ENCODE data around the gene FUT7. TPM values are rescaled to one million over a fixed set of nuclear protein-coding genes. Genes with fewer than 3 reads are reported as not detected.
A peak's percentile ranks its signal among the peaks of the same experiment; 100 is the strongest.

Gene FUT7
- total RNA-seq, 1 donor from 2014 or later: 0.20 TPM

GRCh38 chr9:137069508-137070091 lies 37.7 kb upstream of the FUT7 start:
- peaks cover 10% of the 10 kb centered on the region for H3K9me3 Mint-ChIP-seq (ENCODE audit: unreplicated experiment)
- no peaks in the 10 kb centered on the region for H3K36me3 Mint-ChIP-seq (ENCODE audit: unreplicated experiment)
- DNase-seq: peak; percentile 55
- H3K27ac Mint-ChIP-seq (ENCODE audit: unreplicated experiment): no peak overlapping the region
- no peak for TF ChIP-seq CTCF (IDR thresholded peaks at IDR 0.05; ENCODE audit: partially characterized antibody, unreplicated experiment)
- H3K27me3 Mint-ChIP-seq (ENCODE audit: unreplicated experiment): peaks cover 8% of the 10 kb centered on the region
- H3K4me1 Mint-ChIP-seq (ENCODE audit: low read depth, unreplicated experiment): peaks cover 8% of the 10 kb centered on the region
- peak overlapping the region; percentile 63 for H3K4me3 Mint-ChIP-seq (ENCODE audit: unreplicated experiment)

- no peak for TF ChIP-seq CTCF (IDR thresholded peaks at IDR 0.05; ENCODE audit: partially characterized antibody, unreplicated experiment)
- H3K4me1 Mint-ChIP-seq (ENCODE audit: low read depth, unreplicated experiment): peaks cover 8% of the 10 kb centered on the region
- H3K9me3 Mint-ChIP-seq (ENCODE audit: unreplicated experiment): peaks cover 9% of the 10 kb centered on the region
- no peak overlapping the region for H3K27ac Mint-ChIP-seq (ENCODE audit: unreplicated experiment)
- peak overlapping the region; percentile 67 for H3K4me3 Mint-ChIP-seq (ENCODE audit: unreplicated experiment)
- peaks cover 7% of the 10 kb centered on the region for H3K27me3 Mint-ChIP-seq (ENCODE audit: unreplicated experiment)
- DNase-seq: no peak
- no peaks in the 10 kb centered on the region for H3K36me3 Mint-ChIP-seq (ENCODE audit: unreplicated experiment)
Observed at GRCh38 chr9:137068539-137069507, 36.9 kb upstream of the FUT7 start.

GRCh38 chr9:137067860-137068538 lies 36.1 kb upstream of the FUT7 start:
- Mint-ChIP-seq H3K27me3 (ENCODE audit: unreplicated experiment) (peaks cover 6% of the 10 kb centered on the region), H3K27ac (ENCODE audit: unreplicated experiment) (no peak overlapping the region), H3K36me3 (ENCODE audit: unreplicated experiment) (no peaks in the 10 kb centered on the region), H3K9me3 (ENCODE audit: unreplicated experiment) (peaks cover 5% of the 10 kb centered on the region), H3K4me1 (ENCODE audit: low read depth, unreplicated experiment) (peaks cover 8% of the 10 kb centered on the region), H3K4me3 (ENCODE audit: unreplicated experiment) (no peak overlapping the region)
- peak; percentile 88 for TF ChIP-seq CTCF (IDR thresholded peaks at IDR 0.05; ENCODE audit: partially characterized antibody, unreplicated experiment)
- DNase-seq: peak; percentile 80

GRCh38 chr9:137066096-137066861 lies 34.4 kb upstream of the FUT7 start:
- no peak for DNase-seq
- H3K27me3 Mint-ChIP-seq (ENCODE audit: unreplicated experiment): peaks cover 4% of the 10 kb centered on the region
- peaks cover 7% of the 10 kb centered on the region for H3K9me3 Mint-ChIP-seq (ENCODE audit: unreplicated experiment)
- no peak overlapping the region for H3K27ac Mint-ChIP-seq (ENCODE audit: unreplicated experiment)
- H3K4me1 Mint-ChIP-seq (ENCODE audit: low read depth, unreplicated experiment): peaks cover 8% of the 10 kb centered on the region
- TF ChIP-seq CTCF (IDR thresholded peaks at IDR 0.05; ENCODE audit: partially characterized antibody, unreplicated experiment): no peak
- H3K4me3 Mint-ChIP-seq (ENCODE audit: unreplicated experiment): no peak overlapping the region
- no peaks in the 10 kb centered on the region for H3K36me3 Mint-ChIP-seq (ENCODE audit: unreplicated experiment)
